KMS-11 (cell line): ENCODE data around the gene BCAT1.
"Not testable (repeated sequence)": the region's sequence is repeated elsewhere in the genome, so short reads cannot be mapped to it uniquely, and the experiment has no call there.

Experiments used
- H2AFZ ChIP-seq: fragments of 200-600 bp; sonication (generic); 2 replicates; pipeline ENCODE4 v1.6.1; 2016; ENCODE audit warnings: antibody characterized with exemption, mixed run types, low read depth
- H3K27ac ChIP-seq: fragments of 200-600 bp; sonication (generic); 2 replicates; pipeline ENCODE4 v1.6.1; 2016; ENCODE audit warnings: mild to moderate bottlenecking, mixed run types
- H3K27me3 ChIP-seq: fragments of 200-600 bp; sonication (generic); 2 replicates; pipeline ENCODE4 v1.6.1; 2017; ENCODE audit warnings: mild to moderate bottlenecking, low read depth, mixed run types, moderate library complexity; ENCODE audit not compliant: insufficient read depth
- H3K36me3 ChIP-seq: fragments of 200-600 bp; sonication (generic); 2 replicates; pipeline ENCODE4 v1.6.1; 2017; ENCODE audit warnings: mild to moderate bottlenecking, mixed run types; ENCODE audit not compliant: insufficient read depth
- H3K4me1 ChIP-seq: fragments of 200-600 bp; sonication (generic); 2 replicates; pipeline ENCODE4 v1.6.1; 2016; ENCODE audit warnings: mild to moderate bottlenecking, low read depth, mixed run types; ENCODE audit not compliant: poor library complexity, severe bottlenecking
- H3K4me2 ChIP-seq: fragments of 200-600 bp; sonication (generic); 2 replicates; pipeline ENCODE4 v1.7.0; 2016; ENCODE audit warnings: mild to moderate bottlenecking, mixed run types
- H3K4me3 ChIP-seq: fragments of 200-600 bp; sonication (generic); IDR thresholded peaks from 2 replicates; pipeline ENCODE4 v1.6.1; 2017; ENCODE audit warnings: low read depth, low read length, mixed read lengths; ENCODE audit not compliant: insufficient read depth
- H3K79me2 ChIP-seq: fragments of 200-600 bp; sonication (generic); 2 replicates; pipeline ENCODE4 v1.6.1; 2016; ENCODE audit warnings: low read depth, mixed run types; ENCODE audit not compliant: insufficient read depth
- H3K9ac ChIP-seq: fragments of 200-600 bp; sonication (generic); 2 replicates; pipeline ENCODE4 v1.6.1; 2016; ENCODE audit warnings: mild to moderate bottlenecking, mixed run types
- H4K20me1 ChIP-seq: fragments of 200-600 bp; sonication (generic); 2 replicates; pipeline ENCODE4 v1.6.1; 2016; ENCODE audit warnings: mild to moderate bottlenecking, mixed run types; ENCODE audit not compliant: insufficient read depth
- CTCF ChIP-seq: fragments of 200-600 bp; sonication (generic); conservative IDR thresholded peaks from 2 replicates; pipeline ENCODE4 v1.6.1; 2017; ENCODE audit warnings: low read depth, mild to moderate bottlenecking, antibody characterized with exemption, low read length, moderate library complexity, mixed read lengths

The BCAT1 gene

GRCh38 chr12:24879644-24880043, 69.3 kb downstream of the BCAT1 start:
- H2AFZ ChIP-seq = no peak overlapping the region
- H3K4me1 ChIP-seq = no peaks in the 10 kb centered on the region
- no peaks in the 10 kb centered on the region for H3K79me2 ChIP-seq
- no peaks in the 10 kb centered on the region for H3K27me3 ChIP-seq
- no peaks in the 10 kb centered on the region for H3K36me3 ChIP-seq
- no peak overlapping the region for H3K4me2 ChIP-seq
- no peak overlapping the region for H3K27ac ChIP-seq
- TF ChIP-seq CTCF = no peak
- H4K20me1 ChIP-seq = no peaks in the 10 kb centered on the region
- H3K9ac ChIP-seq = no peak overlapping the region
- H3K4me3 ChIP-seq = no peak overlapping the region

- H3K9ac ChIP-seq = no peak overlapping the region
- H3K4me2 ChIP-seq = no peak overlapping the region
- H3K4me3 ChIP-seq = no peak overlapping the region
- no peaks in the 10 kb centered on the region for H3K27me3 ChIP-seq
- H3K79me2 ChIP-seq = no peaks in the 10 kb centered on the region
- H3K27ac ChIP-seq = no peak overlapping the region
- no peaks in the 10 kb centered on the region for H3K4me1 ChIP-seq
- H2AFZ ChIP-seq = no peak overlapping the region
- TF ChIP-seq CTCF = no peak
- no peaks in the 10 kb centered on the region for H3K36me3 ChIP-seq
- H4K20me1 ChIP-seq = no peaks in the 10 kb centered on the region
These were observed 73.9 kb downstream of the BCAT1 start for GRCh38 chr12:24875014-24875413.

- H4K20me1 ChIP-seq = no peaks in the 10 kb centered on the region
- no peak overlapping the region for H2AFZ ChIP-seq
- no peaks in the 10 kb centered on the region for H3K27me3 ChIP-seq
- no peak overlapping the region for H3K9ac ChIP-seq
- H3K4me1 ChIP-seq = no peaks in the 10 kb centered on the region
- no peaks in the 10 kb centered on the region for H3K36me3 ChIP-seq
- H3K27ac ChIP-seq = no peak overlapping the region
- no peaks in the 10 kb centered on the region for H3K79me2 ChIP-seq
- TF ChIP-seq CTCF = no peak
- H3K4me2 ChIP-seq = no peak overlapping the region
- H3K4me3 ChIP-seq = no peak overlapping the region
These were observed 76.7 kb downstream of the BCAT1 start for GRCh38 chr12:24872211-24872610.

- H3K4me3 ChIP-seq, H3K4me2 ChIP-seq, H3K27me3 ChIP-seq, H2AFZ ChIP-seq, H3K36me3 ChIP-seq, H3K79me2 ChIP-seq, H3K9ac ChIP-seq, H4K20me1 ChIP-seq, H3K27ac ChIP-seq: not testable (repeated sequence)
- H3K4me1 ChIP-seq = peaks cover 46% of the 10 kb centered on the region
These were observed 82.8 kb downstream of the BCAT1 start for GRCh38 chr12:24866139-24866538.

GRCh38 chr12:24864796-24865125, 84.1 kb downstream of the BCAT1 start:
- Histone ChIP-seq H3K4me3 (no peak overlapping the region), H3K4me1 (peaks cover 52% of the 10 kb centered on the region), H3K27ac (no peak overlapping the region), H3K79me2 (no peaks in the 10 kb centered on the region), H3K4me2 (peak overlapping the region; percentile 29), H4K20me1 (no peaks in the 10 kb centered on the region), H3K27me3 (no peaks in the 10 kb centered on the region), H2AFZ (no peak overlapping the region), H3K9ac (no peak overlapping the region), H3K36me3 (no peaks in the 10 kb centered on the region)
- TF ChIP-seq CTCF = no peak
